Activated T-cell treated with anti-CD3 and anti-CD28 coated beads for 4 hours (primary cell): ENCODE measurements around the gene CENPN.

Source experiments
- DNase-seq: peaks from one replicate; pipeline ENCODE4 v3.0.0-alpha.2; 2020

CENPN gene

DNA sequence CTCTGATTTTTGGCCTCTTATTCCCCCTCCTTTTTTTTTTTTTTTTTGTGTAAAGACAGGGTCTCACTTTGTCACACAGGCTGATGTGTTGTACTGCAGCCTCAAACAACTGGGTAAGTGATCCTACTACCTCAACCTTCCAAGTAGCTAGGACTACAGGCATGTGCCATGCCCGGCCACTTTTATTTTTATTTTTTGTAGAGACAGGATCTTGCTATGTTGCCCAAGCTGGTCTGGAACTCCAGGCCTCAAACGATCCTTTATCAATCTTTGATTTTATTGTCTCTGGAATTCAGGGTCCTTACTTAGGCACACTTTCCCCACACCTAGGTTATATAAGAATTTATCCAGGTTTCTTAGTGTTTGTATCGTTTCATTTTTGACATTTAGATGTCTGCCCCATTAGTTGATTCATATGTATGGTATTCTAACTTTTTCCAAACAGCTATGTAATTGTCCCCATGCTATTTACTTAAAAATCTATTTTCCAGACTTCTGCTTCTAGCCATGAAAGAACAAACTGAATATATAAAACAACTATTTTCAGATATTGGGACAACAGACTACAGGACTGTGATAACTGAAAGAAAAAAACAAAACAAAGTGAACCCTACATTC lies 14.2 kb upstream of the CENPN start:
- DNase-seq = no peak

DNA sequence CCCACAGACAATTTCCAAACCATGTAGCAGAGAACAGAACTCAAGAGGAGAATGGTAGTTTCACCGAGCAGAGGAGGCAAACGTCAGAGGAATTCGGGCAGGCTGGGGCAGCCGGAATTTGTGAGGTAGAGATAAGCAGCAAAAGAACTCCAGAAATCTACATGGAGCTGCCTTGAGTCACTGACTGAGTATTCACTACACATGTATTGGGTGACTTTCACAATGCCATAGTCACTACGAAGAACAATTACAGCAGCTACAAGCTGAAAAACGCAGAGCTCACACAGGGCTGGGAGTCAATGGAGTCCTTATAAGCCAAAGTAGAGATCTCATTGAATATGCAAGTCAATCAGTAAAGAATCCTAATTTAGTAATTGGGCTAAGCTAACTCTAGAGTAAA lies 13.7 kb upstream of the CENPN start:
- DNase-seq = no peak

DNA sequence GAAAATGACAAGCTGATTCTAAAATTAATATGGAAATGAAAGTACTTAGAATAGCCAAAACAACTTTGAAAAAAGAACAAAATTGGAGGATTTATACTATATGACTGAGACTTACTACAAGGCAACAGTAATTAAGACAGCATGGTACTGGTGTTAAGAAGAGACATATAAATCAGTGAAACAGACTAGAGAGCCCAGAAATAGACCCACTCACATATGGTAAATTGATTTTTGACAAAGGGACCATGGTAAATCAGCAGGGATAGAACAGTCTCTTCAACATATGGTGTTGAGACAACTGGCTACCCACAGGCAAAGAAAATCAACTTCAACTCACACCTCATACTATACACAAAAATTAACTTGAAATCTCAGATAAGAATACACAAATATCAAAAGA lies 13.2 kb upstream of the CENPN start:
- DNase-seq = no peak

DNA sequence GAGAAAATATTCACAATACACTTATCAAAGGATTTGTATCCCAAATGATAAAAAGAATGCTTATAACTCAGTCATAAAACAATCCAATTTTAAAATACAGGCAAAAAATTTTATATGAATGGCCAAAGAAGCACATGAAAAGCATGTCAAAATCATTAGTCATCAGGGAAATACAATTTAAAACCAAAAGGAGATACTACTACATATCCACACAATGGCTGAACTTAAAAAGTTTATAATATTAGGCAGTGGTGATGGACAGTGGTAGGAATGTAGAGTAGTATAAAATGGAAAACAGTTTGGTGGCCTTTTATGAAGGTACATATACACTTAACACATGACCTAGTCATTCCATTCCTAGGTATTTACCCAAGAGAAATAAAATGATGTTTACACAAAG lies 12.6 kb upstream of the CENPN start:
- DNase-seq = no peak

DNA sequence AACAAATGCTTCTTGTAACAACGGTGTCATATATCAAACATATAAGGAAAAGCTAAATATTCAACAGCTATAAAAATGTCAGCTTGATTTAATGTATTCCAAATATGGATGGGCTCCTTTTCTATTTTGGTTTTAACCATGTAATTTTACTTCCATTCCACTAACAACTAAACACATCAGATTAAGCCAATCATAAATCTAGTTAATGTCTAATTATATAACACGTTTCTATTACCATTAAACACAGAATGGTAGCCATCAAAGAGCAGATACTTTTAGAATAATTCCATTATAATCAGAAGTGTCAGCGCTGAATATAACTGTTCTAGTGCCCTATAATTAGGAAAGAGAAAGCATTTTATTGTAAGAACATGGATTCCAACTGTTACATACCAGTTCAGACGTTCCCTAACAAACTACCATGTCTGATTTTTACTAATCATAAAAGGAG lies 10.3 kb upstream of the CENPN start:
- DNase-seq = no peak

DNA sequence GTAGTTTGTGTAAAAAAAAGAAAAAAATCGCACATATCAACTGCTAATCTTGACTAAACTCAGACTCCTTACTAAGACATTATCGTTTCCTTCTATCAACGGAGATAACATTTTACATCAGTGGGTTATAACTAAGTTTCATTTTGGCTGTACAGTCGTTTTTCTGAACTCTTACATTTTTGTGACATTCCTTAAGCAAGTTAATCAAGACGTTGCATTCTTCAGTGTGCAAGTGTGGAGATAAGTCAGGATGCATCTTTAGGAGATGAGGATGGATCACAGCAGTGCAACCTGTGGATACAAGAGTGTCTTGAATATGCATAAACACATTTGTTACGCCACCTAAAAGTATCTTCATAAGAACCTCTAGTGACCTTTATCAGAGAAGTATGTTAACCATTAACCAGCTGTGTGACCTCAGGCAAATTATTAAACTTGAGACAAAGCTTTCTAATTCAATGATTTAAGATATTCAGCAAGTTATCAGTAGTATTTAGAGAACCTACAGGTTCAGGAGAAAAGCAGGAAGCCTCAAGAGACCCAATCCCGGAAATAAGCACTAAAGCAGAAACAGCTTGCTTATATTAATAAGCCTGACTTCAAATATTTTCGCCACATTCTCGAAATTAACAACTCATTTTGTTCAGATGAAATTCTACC lies 9.7 kb upstream of the CENPN start:
- no peak for DNase-seq

DNA sequence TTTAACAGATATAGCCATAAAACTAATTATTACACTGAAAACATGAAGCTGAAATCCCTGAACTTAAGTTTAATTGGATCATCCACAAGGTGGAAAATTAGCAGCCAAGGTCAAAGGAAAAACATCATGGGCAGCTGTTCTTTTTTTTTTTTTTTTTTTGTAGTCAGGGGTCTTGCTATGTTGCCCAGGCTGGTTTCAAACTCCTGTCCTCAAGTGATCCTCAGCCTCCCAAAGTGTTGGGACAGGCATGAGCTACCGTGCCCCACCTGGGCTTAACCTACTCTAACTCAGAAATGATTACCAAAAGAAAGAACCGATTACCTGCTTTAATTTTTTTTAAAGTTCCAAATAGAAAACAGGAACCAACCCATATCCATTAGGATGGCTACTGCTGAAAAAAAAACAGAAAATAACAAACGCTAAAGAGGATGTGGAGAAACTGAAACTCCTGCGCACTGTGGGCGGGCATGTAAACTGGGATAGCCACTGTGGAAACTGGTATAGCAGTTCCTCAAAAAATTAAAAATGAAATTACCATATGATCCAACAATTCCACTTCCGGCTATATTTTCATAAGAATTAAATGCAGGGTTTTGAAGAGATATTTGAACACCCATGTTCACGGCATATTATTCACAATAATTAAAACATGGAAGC lies 8.9 kb upstream of the CENPN start:
- DNase-seq = no peak

DNA sequence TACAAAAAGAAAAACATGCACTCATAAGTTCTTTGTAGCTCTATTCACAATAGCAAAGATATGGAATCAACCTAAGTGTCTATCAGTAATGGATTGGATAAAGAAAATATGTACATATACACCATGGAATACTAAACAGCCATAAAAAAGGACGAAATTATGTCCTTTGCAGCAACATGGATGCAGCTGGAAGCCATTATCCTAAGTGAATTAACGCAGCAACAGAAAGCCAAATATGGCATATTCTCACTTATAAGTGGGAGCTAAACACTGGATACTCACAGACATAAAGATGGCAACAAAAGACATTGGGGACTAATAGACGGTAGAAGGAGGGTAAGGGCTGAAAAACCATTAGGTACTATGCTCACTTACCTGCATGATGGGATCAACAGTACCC lies 6.1 kb upstream of the CENPN start:
- DNase-seq = no peak

DNA sequence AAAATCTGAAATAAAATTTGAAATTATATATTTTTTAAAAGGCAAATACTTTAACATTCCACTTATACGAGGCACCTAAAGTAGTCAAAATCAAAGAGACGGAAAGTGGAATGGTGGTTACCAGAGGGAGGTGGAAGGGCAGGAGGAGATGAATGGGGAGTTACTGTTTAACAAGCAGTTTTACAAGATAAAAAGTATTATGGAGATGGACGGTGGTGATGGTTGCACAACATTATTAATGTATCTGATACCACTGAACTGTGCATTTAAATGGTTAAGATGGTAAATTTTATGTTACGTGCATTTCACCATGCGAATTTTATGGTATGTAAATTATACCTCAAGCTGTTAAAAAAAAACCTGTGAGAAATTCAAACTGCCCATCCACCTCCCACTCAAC lies 5.7 kb upstream of the CENPN start:
- no peak for DNase-seq

DNA sequence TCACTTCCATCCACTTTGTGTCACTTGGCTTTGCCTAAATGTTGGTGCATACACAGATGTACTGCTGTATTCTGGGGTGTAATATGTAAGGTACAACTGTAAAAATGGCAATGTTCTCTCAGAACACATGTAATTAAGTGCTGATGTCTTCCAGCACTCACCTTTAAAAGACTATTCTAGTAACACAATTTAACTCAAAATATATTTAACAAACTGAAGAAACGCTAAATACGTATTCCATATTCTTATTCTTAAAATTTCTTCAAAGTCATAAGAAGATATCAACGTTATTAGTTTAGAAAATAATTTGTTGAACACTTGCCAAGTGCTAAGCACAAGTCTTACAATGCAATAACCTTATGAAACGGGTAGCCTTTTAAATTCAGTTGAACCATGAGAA lies 4.0 kb upstream of the CENPN start:
- no peak for DNase-seq

DNA sequence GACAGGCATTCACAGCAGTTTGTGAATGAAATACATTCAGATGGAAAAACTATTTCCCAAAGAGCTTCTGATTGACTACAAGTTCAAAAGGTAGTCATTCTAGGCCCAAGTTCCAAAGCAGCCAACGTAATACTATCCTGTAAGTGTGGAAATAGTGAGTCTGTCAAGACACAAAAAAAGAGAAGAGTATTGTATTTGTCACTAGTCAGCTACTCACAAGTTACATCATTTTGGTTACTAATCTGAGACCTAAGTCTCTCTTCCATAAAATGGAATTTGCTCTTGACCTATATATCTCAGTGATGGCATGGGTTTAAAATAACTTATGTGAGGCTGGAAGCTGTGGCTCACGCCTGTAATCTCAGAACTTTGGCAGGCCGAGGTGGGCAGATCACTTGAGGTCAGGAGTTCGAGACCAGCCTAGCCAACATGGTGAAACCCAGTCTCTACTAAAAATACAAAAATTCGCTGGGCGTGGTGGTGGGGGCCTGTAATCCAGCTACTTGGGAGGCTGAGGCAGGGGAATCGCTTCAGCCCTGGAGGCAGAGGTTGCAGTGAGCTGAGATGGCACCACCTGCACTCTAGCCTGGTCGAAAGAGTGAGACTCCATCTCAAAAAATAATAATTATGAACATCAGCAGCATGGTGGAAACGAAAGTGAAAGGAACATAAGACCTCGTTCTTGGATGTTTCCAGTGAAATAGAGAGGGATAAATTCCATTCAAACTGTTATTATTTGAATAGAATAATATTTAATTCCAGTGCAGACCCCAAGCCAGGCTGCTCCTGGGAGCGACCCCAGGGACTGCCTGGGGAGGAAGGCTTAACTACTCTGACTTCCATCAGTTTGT lies 3.2 kb upstream of the CENPN start:
- DNase-seq = no peak

DNA sequence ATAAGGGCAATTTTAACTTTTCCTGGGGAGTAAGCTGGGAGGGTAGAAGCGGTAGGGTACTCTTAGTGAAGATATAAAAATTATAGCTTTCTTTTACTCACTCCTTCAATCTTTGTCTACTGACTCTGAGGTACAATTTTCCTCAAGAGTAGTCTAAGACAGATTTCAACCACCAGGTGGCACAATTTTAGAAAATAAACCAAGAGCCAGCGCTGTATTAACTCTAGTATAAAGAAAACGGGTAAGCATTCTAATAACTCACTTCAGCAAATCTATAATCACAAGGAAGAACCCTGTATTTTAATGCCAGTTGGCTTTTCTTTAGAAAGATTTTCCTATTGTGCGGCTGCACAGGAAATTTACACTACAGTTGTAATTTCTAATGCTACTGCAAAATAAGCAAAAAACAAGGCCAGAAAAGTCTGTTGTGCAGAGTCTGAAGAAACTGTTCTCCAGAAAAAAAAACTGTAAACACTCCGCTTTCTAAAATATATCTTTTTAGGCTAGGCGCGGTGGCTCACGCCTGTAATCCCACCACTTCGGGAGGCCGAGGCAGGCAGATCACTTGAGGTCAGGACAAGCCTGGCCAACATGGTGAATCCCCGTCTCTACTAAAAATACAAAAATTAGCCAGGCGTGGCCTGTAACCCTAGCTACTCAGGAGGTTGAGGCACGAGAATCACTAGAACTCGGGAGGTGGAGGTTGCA lies 2.2 kb upstream of the CENPN start:
- DNase-seq = peak; percentile 26

DNA sequence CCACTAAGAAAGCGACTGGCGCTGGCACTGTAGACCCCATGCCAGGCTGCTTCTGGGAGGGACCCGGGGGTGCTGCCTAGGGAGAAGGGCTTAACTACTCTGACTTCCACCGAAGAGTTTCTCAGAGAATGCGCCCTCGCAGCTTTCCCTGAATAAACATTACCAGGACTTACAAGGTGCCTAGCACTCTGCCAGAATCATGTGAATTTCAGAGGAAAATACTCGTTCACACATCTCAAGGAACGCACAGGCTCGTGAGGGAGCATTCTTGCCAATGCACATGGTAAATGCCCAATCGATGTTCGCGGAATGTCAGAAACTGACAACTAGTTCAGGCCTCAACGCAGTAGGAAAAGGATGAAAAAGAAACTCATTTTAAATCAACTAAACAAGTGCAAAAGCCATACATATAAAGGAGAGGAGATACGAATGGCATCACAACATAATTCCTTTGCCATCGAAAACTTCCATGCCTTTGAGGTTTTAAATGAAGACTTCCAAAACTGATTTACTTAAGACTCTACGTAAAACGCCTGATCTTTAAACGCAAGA lies 1.3 kb upstream of the CENPN start:
- DNase-seq = no peak

DNA sequence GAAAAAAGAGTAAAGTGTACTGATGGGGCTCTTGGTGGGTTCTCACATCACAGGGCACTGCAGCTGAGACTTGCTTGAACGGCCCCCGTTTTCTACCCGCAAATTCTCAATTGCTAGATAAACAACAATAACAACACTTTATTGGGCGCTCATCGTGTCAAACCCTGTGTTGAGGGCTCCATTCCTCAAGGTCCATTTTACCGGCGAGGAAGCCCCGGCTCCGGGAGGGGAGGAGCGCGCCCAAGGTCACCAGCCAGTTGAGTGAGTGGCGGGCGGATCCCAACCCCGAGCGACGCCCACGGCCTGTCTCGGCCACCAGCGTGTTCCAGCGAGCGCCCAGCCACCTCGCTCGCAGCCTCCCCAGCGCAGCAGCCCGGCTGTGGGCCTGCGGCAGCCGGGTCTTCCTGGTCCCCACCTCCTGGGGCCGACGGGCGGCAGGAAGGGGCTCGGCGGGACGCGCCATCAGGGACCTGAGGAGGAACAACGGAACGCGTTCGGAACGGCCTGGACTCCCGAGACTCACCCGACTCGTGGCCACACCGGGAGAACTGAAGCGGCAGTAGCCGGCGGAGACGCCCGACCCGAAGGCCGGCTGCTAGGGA lies 702 bp upstream of the CENPN start:
- peak; percentile 54 for DNase-seq

DNA sequence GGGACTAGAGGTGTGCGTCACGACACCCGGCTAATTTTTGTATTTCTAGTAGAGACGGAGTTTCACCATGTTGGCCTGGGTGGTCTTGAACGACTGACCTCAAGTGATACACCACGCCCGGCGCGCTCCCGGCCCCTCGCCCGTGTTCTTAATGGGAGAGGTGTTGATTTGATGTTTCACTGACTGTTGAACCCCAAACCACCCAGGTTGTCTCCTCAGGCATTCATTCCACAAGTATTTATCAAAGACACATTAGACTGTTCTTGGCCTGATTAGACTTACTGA lies 1.4 kb downstream of the CENPN start:
- DNase-seq = no peak

DNA sequence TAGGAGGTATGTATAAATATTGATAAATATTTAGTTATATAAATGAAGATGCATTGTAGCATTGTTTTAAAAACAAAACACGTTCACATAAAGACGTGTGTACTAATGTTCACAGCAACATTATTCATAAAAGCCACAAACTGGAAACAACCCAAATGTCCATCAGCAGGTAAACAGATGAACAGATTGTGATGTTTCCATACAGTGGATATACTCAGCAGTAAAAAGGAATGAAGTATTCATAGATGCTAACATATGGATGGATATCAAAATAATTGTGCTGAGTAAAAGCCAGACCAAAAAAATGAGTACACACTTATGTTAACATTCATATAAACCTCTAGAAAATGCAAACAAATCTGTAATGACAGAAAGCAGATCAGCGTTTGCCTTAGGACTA lies 6.0 kb downstream of the CENPN start:
- DNase-seq = no peak

DNA sequence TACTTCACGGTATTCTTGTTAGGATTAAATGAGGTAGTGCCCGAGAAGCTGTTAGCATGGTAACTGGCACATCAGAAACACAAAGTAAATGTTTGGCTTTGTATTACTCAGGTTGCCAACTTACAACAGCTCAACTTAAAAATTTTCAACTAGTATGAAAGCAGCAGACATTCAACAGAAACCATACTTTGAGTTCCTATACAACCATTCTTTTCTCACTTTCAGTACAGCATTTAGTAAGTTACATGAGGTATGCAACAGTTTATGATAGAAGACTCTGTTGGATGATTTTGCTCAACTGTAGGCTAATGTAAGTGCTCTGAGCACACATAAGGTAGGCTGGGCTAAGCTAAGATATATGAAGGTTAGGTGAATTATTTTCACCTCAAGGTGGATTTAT lies 7.7 kb downstream of the CENPN start:
- DNase-seq = no peak

DNA sequence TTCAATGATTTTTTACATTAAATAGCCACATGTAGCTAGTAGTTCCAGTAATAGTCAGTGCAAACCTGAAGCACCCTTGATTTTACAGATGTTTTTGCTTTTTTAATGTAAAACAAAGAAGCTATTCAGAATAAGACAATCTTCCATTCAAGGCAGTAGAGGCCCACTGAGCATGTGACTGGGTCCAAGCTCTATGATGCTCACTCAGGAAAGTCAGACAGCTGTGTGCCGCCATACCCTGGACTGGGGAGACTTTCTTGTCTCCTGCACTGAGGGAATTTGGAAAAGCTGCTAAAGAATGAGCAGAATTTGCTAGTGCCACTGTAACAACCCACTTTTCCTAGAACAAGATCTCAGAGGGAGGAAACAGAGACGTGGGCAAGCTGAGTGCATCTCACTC lies 11.5 kb downstream of the CENPN start:
- DNase-seq = no peak

DNA sequence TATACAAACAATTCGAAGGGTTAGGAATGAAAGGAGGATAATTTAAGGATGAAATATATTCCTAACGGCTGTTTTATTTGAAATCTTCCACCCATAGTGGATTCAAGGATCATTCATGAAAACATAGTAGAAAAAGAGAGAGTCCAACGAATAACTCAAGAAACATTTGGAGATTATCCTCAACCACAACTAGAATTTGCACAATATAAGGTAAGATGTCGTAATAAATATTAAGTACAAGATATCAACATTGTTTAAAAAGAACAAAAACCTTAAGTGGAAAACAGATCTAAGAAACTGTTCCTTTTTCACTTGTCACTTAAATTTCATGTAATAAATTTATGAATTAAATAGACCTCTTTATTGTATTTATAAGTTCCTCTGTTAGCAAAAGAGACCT lies 19.4 kb downstream of the CENPN start:
- no peak for DNase-seq

DNA sequence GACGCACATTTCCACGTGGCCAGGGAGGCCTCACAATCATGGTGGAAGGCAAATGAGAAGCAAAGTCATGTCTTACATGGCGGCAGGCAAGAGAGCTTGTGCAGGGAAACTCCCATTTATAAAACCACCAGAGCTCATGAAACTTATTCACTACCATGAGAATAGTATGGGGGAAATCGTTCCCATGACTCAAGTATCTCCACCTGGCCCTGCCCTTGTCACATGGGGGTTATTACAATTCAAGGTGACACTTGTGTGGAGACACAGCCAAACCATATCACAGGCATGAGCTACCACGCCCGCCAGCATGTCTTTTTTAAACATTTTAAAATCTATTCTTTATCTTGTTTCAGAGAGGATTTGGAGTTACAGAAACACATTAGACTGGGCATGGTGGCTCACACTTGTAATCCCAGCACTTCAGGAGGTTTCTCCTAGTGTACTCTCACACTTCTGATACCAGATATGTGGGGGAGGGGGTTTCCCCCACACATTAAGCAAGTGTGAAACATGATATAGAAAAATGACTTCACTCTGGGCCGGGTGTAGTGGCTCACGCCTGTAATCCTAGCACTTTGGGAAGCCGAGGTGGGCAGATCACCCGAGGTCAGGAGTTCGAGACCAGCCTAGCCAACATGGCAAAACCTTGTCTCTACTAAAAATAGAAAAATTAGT lies 23.1 kb downstream of the CENPN start:
- DNase-seq = no peak

DNA sequence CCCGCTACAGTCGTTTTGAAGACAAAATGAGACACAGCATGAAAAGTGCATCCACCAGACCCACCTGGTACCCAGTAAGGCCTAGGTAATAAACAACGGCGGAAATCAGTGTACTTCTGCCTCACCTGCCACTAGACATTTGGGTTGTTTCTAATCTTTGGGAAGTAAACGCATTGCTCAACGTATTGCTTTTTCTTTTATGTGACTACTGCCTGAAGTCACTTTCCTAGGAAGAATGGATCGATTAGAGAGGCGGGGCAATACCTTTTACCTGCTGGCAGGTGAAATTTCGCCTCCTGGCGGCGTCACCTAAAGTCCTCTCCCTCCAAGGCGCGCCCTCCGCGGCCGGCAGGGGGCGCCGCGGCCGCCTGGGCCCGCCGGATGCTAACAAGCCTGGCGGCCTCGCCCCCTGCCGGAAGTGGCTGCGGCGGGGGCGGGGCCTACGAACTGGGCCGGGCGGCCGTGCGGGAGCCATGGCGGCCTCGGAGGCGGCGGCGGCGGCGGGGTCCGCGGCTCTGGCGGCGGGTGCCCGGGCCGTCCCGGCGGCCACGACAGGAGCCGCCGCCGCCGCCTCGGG lies 28.5 kb downstream of the CENPN start, which contains the start of gene ATMIN:
ATMIN (plus strand) TSS at position 445 of the 577 bp plus-strand sequence; CDS start at position 474, 29 bp downstream.
- DNase-seq = peak; percentile 81
